Dendritic cell treated with granulocyte-macrophage colony-stimulating factor and Interleukin-4, amounts not matched to agents 40 ng/mL and 50 ng/mL, for 4 days (primary cell): ENCODE measurements around the gene C1orf232.

Source experiments
- H3K27ac Mint-ChIP-seq: one replicate; pipeline ENCODE4 v1.8.0; 2022; ENCODE audit warnings: mild to moderate bottlenecking, mixed read lengths
- H3K27me3 Mint-ChIP-seq: one replicate; pipeline ENCODE4 v1.8.0; 2022; ENCODE audit warnings: mild to moderate bottlenecking, mixed read lengths
- H3K36me3 Mint-ChIP-seq: one replicate; pipeline ENCODE4 v1.8.0; 2022; ENCODE audit warnings: low read depth, mixed read lengths
- H3K4me1 Mint-ChIP-seq: one replicate; pipeline ENCODE4 v1.8.0; 2022; ENCODE audit warnings: low read depth, mixed read lengths
- H3K4me3 Mint-ChIP-seq: one replicate; pipeline ENCODE4 v1.8.0; 2022; ENCODE audit warnings: mild to moderate bottlenecking, moderate library complexity, mixed read lengths
- H3K9me3 Mint-ChIP-seq: one replicate; pipeline ENCODE4 v1.8.0; 2022; ENCODE audit warnings: mixed read lengths
- intact Hi-C: fragments of 100-400 bp; cut with micrococcal nuclease; formaldehyde crosslinking; loops from one replicate; pipeline ENCODE4 v1.15.0; 2022

The C1orf232 gene

GRCh38 chr1:26169198-26169554 is 413 bp upstream of the C1orf232 start:
- Mint-ChIP-seq H3K9me3 (no peaks in the 10 kb centered on the region), H3K4me3 (no peak overlapping the region), H3K27ac (no peak overlapping the region), H3K27me3 (peaks cover 23% of the 10 kb centered on the region), H3K36me3 (peaks cover 13% of the 10 kb centered on the region), H3K4me1 (peaks cover 31% of the 10 kb centered on the region)
- intact Hi-C loops: loop anchor here (5.0 kb wide), 2 partner anchors 63 to 153 kb away; partner anchors contain the start of gene CEP85

GRCh38 chr1:26166719-26167281 is 2.0 kb downstream of the C1orf232 start:
- intact Hi-C loops: loop anchor here (5.0 kb wide), 2 partner anchors 66 to 156 kb away; partner anchors contain the start of gene CEP85
- no peak overlapping the region for H3K27ac Mint-ChIP-seq
- H3K4me1 Mint-ChIP-seq: peaks cover 38% of the 10 kb centered on the region
- no peak overlapping the region for H3K4me3 Mint-ChIP-seq
- H3K9me3 Mint-ChIP-seq: no peaks in the 10 kb centered on the region
- H3K27me3 Mint-ChIP-seq: peaks cover 42% of the 10 kb centered on the region
- peaks cover 13% of the 10 kb centered on the region for H3K36me3 Mint-ChIP-seq

- intact Hi-C loops: loop anchor here (5.0 kb wide), 4 partner anchors 58 to 157 kb away; partner anchors contain the start of gene CEP85
- Mint-ChIP-seq H3K36me3 (peaks cover 6% of the 10 kb centered on the region), H3K4me3 (peak overlapping the region; percentile 68), H3K4me1 (peaks cover 30% of the 10 kb centered on the region), H3K27ac (peak overlapping the region; percentile 42), H3K9me3 (no peaks in the 10 kb centered on the region), H3K27me3 (peaks cover 56% of the 10 kb centered on the region)
Measured at GRCh38 chr1:26164861-26165842, 3.6 kb downstream of the C1orf232 start.

- Mint-ChIP-seq H3K4me3 (peak overlapping the region; percentile 68), H3K27ac (peak overlapping the region; percentile 42), H3K36me3 (no peaks in the 10 kb centered on the region), H3K27me3 (peaks cover 66% of the 10 kb centered on the region), H3K4me1 (peaks cover 28% of the 10 kb centered on the region), H3K9me3 (no peaks in the 10 kb centered on the region)
- intact Hi-C loops: loop anchor here (5.0 kb wide), 2 partner anchors 57 to 127 kb away; no protein-coding TSS in a partner anchor
Measured at GRCh38 chr1:26164036-26164860, 4.5 kb downstream of the C1orf232 start.

GRCh38 chr1:26163684-26164035 is 5.1 kb downstream of the C1orf232 start:
- H3K4me3 Mint-ChIP-seq: peak overlapping the region; percentile 68
- no peaks in the 10 kb centered on the region for H3K36me3 Mint-ChIP-seq
- no peaks in the 10 kb centered on the region for H3K9me3 Mint-ChIP-seq
- H3K27me3 Mint-ChIP-seq: peaks cover 71% of the 10 kb centered on the region
- peaks cover 28% of the 10 kb centered on the region for H3K4me1 Mint-ChIP-seq
- intact Hi-C loops: loop anchor here (5.0 kb wide), 2 partner anchors 56 to 126 kb away; no protein-coding TSS in a partner anchor
- no peak overlapping the region for H3K27ac Mint-ChIP-seq

- Mint-ChIP-seq H3K27me3 (peaks cover 82% of the 10 kb centered on the region), H3K27ac (no peak overlapping the region), H3K4me3 (peak overlapping the region; percentile 73), H3K9me3 (no peaks in the 10 kb centered on the region), H3K36me3 (no peaks in the 10 kb centered on the region), H3K4me1 (peaks cover 28% of the 10 kb centered on the region)
- intact Hi-C loops: loop anchor here (5.0 kb wide), 2 partner anchors 55 to 125 kb away; no protein-coding TSS in a partner anchor
Measured at GRCh38 chr1:26162220-26162709, 6.5 kb downstream of the C1orf232 start.

- Mint-ChIP-seq H3K27me3 (peaks cover 83% of the 10 kb centered on the region), H3K4me3 (peak overlapping the region; percentile 73), H3K36me3 (no peaks in the 10 kb centered on the region), H3K4me1 (peaks cover 31% of the 10 kb centered on the region), H3K9me3 (no peaks in the 10 kb centered on the region), H3K27ac (no peak overlapping the region)
- intact Hi-C loops: loop anchor here (5.0 kb wide), 2 partner anchors 54 to 124 kb away; no protein-coding TSS in a partner anchor
Measured at GRCh38 chr1:26161415-26162219, 7.1 kb downstream of the C1orf232 start.

GRCh38 chr1:26160527-26161414 is 8.0 kb downstream of the C1orf232 start:
- Mint-ChIP-seq H3K36me3 (no peaks in the 10 kb centered on the region), H3K27me3 (peaks cover 88% of the 10 kb centered on the region), H3K4me3 (peak overlapping the region; percentile 62), H3K9me3 (no peaks in the 10 kb centered on the region), H3K27ac (no peak overlapping the region), H3K4me1 (peaks cover 35% of the 10 kb centered on the region)
- intact Hi-C loops: loop anchor here (5.0 kb wide), 2 partner anchors 53 to 123 kb away; no protein-coding TSS in a partner anchor

- Mint-ChIP-seq H3K4me3 (no peak overlapping the region), H3K27ac (no peak overlapping the region), H3K27me3 (peaks cover 88% of the 10 kb centered on the region), H3K36me3 (no peaks in the 10 kb centered on the region), H3K9me3 (no peaks in the 10 kb centered on the region), H3K4me1 (peaks cover 32% of the 10 kb centered on the region)
- intact Hi-C loops: loop anchor here (5.0 kb wide), 2 partner anchors 52 to 122 kb away; no protein-coding TSS in a partner anchor
Measured at GRCh38 chr1:26159743-26160039, 9.1 kb downstream of the C1orf232 start.

GRCh38 chr1:26158908-26159742 is 9.6 kb downstream of the C1orf232 start, which contains the start of gene FAM110D:
TSS of gene FAM110D (plus strand) at chr1:26159079. CDS start at chr1:26161292, 2,213 bp downstream.
- Mint-ChIP-seq H3K4me1 (peaks cover 34% of the 10 kb centered on the region), H3K36me3 (no peaks in the 10 kb centered on the region), H3K4me3 (no peak within 1 kb of the TSS), H3K27me3 (peaks cover 89% of the 10 kb centered on the region), H3K27ac (no peak within 1 kb of the TSS), H3K9me3 (no peaks in the 10 kb centered on the region)
- intact Hi-C loops: no loop called here

GRCh38 chr1:26158271-26158907 is 10.4 kb downstream of the C1orf232 start:
- Mint-ChIP-seq H3K4me3 (no peak overlapping the region), H3K27me3 (peaks cover 86% of the 10 kb centered on the region), H3K36me3 (no peaks in the 10 kb centered on the region), H3K27ac (no peak overlapping the region), H3K4me1 (peaks cover 42% of the 10 kb centered on the region), H3K9me3 (no peaks in the 10 kb centered on the region)
- intact Hi-C loops: no loop called here
